AG08395 (cell line): ENCODE data around the gene ERCC6L2.

Experiments used
- DNase-seq: peaks from one replicate; pipeline ENCODE4 v3.0.0; 2012; ENCODE audit warnings: mixed read lengths, low spot score

Gene ERCC6L2

DNA sequence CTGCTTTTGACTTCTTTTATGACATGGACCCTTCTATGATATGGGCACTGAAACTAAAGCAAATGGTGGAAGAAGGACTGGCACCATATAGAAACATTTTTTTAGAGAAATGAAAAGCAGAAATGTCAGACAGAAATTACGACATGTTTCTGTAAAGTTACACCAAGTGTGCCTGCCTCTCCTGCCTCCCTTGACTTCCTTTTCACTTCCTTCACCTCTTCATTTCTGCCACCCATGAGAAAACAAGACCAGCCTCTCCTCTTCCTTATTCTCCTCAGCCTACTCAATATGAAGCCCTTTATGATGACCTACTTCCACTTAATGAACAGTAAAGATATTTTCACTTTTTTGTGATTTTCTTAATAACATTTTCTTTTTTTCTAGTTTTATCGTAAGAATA, 44.5 kb downstream of the ERCC6L2 start:
- no peak for DNase-seq

DNA sequence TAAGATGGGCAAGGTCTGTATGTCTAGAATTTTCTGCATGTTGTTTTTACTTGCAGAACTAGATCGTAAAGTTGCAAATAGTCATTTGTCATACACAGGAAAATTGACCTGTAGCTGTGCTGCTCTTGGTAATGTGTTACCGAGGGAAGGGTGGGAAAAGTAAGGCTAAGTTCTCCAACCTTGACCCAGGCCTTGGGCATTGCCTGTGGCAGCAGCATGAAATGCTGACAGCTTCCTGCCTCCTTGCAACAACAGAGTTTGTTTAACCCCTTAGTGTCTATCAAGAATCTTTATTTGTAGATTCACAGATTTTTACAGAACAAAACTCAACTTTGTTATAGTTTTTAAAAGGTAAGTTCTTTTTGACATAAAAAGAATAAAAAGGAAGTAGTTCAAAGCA, 48.3 kb downstream of the ERCC6L2 start:
- DNase-seq = no peak

DNA sequence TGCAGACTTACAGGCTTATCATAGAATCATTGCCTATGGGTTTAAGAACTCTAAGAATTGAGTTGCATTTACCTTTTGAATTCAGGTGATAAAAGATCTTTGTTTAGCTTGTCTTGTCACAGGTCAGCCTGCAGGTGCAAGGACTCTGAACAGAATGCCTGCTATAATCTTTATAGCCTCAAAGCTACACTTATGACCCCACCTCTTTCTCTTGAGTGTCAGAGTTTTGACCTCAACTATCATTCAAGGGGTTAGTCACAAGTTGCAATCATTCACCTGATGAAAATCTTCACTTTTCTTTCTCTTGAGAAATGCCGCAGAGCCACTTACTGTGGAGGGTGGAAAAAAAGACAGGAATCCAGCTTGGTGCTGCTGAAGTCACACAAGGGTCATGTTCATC, 49.5 kb downstream of the ERCC6L2 start:
- DNase-seq = no peak

DNA sequence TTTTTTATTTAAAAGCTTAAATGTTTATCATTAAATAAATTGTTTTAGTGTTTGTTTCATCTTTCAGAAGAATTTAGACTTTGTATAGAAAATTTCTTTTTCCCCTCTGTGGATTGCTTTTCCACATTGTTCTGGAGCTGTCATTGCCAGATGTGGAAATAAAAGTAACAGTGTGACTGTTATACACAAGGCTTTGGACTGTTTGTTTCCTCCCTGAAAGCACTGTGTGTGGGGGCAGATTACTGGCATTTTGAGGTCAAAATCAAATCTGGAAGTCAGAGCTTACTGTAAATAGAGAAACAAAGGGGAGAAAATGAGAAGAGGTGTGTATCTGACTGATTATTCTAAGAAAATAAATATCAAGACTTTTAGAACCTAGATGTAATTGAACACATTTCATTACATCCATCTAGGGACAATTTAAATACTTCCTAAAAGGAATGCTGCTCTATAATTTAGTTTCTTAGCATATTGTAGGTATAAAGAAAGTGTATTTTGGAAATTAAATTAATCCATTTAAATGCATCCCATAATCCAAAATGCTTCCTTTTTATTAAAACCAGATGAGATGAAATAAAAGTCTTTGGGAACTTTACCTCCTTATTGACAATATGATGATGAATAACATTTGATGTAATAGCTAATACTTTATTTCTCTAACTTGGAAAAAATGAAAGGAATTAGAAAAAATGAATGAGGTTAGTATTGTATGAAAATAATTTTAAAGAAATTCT, 51.9 kb downstream of the ERCC6L2 start:
- no peak for DNase-seq

DNA sequence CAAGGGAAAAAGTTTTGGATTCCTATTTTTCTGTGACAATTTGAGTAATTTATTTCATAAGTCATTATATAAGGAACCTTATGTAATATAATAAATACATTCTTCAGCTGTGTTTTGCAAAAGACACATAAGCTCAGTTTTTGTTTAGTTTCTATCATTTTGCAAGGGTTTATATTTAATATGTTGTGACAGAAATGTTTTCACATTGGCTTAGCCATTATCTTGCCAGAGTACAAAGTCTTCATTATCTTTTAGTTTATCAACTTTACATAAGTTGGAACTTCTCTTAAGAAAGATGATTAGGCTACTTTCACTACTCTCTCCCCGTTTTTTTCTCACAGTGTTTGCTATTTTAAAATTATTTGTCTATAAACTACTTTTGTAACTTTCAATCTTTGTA, 54.8 kb downstream of the ERCC6L2 start:
- no peak for DNase-seq

DNA sequence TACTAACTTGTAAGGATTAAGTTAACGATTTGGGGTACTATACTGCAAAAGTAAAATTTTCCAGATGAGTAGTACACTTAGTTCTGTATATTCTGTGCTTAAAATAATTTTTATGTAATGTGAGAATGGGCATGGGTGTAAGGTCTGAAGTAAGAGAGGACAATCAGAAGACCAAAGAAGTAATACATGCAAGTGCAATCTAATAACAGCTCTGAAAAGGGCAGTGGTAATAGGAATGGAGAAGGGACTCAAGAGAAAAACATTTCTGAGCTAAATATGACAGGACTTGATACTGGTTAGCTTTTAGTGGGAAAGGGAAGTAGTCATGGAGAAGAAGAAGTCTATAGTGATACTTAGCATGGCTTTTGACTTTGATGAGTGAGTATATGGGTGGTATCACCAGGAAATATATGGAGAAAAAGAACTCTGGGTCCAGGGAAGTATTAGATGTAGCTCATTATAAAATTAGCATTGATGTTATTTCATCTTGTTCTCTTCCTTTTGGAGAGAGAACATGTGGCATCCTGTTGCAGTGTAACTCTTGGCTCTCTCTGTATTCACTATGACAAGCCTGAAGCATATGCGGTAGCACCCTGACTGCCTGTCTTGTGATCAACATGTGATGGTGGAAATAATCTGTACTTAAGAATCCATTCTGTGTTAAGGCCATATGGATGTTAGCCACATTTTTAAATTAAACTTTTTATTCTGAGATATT, 60.5 kb downstream of the ERCC6L2 start:
- DNase-seq = no peak

DNA sequence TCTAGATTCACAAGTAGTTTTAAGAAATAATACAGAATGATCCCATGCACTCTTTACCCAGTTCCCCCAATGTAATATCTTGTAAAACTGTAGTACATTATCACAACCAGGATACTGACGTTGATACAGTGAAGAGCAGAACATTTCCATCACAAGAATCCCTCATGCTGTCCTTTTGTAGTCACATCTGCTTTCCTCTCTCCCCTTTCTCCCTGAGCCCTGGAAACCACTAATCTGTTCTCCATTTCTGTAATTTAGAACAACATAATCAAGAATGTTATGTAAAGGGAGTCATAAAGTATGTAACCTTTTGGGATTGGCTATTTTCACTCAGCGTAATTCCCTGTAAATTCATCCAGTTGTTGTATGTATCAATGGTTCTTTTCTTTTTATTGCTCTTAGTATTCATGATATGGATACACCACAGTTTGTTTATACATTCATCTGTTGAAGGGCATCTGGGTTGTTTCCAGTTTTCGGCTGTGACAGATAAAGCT, 61.1 kb downstream of the ERCC6L2 start:
- no peak for DNase-seq

DNA sequence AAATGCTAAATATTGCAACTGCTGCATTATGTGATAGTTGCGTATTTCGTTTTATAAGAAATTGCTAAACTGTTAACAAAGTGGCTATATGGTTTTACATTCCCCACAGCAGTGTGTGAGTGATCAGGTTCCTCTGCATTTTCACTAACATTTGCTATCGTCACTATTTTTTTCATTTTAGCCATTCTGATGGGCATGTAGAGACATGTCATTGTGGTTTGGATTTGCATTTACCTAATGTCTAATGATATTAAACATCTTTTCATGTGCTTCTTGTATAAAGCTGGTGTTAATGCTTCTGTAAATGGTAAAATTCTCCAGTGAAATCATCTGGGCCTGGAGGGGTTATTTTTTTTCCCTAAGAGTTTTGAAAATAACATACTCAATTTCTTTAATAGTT, 61.6 kb downstream of the ERCC6L2 start:
- no peak for DNase-seq

DNA sequence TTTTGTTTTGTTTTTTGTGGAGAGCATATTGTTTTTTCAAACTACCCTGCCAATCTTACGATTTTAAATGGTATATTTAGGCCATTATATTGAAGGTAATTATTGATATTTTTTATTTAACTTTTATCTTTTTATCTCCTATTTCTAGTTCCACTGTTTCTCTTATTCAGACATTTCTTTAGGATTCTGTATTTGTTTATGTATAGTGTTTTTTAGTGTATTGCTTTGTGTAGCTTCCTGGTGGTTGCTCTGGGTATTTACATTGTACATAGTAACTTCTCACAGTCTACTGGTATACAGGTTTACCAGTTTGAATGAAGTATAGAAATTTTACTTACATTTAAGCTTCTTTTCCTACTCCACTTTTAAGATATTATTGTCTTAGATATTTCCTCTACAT, 63.2 kb downstream of the ERCC6L2 start:
- DNase-seq = no peak

DNA sequence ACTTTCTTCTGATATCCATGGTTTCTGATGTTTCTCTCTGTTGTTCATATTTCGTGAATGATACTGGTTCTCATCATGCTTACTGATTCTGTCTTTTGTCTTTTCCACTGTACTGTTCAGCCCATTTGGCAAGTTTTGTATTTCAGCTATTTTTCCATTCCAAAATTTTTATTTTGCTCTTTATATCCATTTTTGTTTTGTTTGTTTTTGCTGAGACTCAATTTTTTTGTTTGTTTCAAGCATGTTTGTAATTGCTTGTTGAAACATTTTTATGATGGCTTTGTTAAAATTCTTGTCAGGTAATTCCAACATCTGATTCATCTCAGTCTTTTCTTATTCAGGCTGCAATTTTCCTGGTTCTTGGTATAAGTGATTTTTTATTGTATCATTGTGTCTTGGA, 64.0 kb downstream of the ERCC6L2 start:
- no peak for DNase-seq

DNA sequence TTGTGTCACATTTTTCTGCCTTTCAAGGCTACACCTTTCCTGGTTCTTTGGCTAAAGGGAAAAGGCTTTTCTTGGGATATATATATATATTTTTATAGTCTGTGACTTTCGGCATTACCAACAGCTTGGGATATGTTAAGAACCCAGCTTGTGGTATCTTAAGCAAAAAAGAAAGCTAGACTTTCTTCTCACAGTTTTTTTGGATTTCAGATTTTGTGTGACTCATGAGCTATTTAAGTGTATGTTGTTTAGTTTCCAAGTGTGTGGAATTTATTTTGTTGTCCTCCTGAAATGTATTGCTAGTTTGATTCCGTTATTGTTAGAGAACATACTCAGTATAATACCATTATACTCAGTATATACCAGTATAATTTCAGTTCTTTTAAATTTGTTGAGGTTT, 64.8 kb downstream of the ERCC6L2 start:
- no peak for DNase-seq

DNA sequence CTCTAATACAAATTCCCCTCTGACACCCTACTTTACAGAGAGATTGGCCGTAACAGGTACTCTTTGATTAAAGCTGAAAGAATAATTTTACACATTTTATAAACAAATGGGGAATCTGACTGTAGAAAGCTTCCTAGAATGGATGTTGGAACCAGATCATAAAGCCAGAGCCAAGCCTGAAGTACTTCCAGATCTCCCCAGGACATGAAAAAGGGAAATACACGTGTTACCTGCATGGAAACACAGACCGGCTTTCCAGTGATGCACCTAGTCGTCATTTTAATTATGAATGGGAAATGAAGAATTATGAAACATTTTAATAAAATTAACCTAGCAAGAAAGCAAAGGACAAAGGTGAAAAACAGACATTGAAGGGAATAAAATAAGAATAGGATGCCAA, 66.5 kb downstream of the ERCC6L2 start:
- DNase-seq = no peak

DNA sequence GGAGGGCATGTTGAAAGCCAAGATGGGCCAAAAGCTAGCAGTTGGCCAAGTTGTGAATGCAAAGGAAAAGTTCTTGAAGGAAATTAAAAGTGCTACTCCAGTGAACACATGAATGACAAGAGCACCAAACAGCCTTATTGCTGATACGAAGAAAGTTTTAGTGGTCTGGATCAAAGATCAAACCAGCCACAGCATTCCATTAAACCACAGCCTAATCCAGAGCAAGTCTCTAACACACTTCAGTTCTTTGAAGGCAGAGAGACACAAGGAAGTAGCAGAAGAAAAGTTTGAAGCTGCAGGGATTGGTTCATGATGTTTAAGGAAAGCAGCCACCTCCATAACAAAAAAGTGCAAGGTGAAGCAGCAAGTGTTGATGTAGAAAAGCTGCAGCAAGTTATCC, 71.6 kb downstream of the ERCC6L2 start:
- no peak for DNase-seq

DNA sequence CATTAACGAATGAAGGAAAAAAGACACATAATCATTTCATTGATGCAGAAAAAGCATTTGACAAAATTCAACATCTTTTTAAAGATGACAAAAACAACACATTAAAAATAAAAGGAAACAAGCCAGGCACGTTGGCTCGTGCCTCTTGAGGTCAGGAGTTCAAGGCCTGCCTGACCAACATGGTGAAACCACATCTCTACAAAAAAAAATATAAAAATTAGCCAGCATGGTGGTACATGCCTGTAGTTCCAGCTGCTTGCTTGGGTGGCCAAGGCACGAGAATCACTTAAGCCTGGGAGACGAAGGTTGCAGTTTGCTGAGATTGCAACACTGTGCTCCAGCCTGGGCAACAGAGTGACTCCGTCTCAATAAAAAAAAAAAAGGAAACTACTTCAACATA, 77.0 kb downstream of the ERCC6L2 start:
- DNase-seq = no peak

DNA sequence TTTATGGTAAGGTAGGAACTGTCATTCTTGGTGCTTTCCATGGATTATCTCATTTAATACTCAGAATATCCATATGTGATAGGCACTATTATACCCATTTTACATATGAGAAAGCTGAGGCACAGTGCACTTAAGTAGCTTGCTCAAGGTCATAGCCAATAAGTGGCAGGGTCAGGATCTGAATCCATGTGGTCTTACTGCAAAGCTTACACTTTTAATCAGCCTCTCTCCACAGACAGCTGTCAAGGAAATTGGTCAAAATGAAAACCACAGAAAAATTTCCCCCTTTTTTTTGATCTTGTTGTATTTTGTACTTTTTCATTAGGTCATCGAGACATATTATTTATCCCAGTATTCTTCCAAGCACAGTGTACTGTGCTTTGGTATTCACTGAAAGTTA, 78.5 kb downstream of the ERCC6L2 start:
- DNase-seq = no peak

DNA sequence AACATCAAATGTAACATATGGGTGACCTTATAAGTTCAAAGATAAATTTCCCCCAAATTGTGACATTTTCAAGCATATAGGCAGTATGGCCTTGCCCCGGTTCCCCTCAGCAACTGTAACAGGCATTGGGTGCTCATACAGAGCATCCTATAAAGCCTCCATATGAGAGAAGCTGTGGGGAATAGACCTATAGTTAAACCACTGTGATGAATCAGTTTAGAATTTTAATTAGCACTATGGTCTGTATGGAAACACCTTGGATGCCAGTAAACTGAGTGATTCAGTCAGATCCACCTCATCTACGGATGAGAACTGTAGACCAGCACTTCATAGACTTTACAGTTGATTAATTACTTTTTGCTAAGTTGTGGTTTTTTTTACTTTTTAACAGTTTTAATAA, 79.4 kb downstream of the ERCC6L2 start:
- no peak for DNase-seq

DNA sequence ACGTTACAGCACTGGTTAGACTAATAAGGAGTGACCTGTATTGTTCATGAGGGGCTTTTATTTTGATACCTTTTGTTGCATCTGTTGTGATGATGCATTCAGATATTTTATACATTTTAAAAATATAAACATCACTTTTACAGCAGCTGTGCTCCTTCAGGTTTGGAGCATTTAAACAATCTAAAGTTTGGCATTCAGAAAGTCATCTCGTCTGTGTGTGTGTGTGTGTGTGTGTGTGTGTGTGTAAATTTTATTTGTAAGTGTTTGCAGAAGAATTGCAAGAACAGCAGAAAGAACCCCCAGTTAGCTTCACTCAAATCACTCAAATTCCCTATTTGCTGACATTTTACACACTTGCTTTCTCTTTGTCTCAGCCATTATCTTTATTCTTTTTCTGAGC, 87.4 kb downstream of the ERCC6L2 start:
- no peak for DNase-seq

DNA sequence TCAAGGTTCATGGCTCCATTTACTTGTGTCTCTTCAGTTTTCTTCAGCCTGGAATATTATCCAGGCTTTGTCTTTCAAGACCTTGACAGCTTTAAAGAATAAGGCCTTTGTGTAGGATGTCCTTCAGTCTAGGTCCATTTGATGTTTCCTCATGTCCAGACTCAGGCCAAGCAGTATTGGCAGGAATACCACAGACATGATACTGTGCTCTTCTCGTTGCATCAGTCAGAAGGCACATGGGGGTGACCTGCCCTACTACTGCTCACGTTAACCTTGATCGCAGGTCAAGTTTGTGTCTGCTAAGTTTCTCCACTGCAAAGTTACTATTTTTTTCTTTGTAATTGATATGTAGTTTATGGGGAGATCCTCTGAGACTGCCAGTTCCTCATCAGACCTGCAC, 88.2 kb downstream of the ERCC6L2 start:
- no peak for DNase-seq

DNA sequence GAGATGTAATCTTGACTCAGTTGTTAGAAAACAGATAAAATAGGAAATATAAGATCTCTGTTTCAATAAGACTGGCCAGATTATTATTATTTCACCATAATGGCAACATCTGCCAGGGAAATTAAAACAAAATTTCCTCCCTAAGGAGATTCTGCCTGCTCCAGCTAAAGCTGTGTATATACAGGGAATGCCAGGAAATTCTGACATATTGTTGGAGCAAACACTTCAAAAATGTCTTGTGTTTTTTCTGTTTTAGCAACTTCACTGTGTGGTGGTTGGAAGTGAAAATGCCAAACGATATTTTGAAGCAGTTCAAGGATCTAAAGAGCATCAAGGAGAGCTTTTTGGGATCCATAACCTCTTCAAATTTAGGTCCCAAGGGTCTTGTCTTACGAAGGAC, 90.8 kb downstream of the ERCC6L2 start:
- DNase-seq = no peak

DNA sequence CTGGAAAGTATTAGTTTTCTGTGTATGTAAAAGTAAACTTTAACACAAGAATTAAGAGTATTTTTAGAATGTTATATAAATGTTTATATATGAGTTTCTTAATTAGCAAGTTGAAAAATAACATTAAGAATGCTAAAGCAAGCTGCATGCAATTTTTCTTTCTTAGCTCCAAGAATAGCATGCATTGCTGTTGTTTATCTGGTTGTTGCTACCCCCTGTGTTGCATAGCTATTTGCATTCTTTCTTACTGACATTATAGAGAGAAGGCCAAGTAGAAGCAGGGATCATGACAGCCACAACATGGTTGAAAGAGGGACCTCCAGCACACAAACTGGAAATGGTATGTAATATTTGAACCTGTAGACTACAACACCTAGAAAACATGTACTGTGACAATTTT, 94.8 kb downstream of the ERCC6L2 start:
- no peak for DNase-seq

DNA sequence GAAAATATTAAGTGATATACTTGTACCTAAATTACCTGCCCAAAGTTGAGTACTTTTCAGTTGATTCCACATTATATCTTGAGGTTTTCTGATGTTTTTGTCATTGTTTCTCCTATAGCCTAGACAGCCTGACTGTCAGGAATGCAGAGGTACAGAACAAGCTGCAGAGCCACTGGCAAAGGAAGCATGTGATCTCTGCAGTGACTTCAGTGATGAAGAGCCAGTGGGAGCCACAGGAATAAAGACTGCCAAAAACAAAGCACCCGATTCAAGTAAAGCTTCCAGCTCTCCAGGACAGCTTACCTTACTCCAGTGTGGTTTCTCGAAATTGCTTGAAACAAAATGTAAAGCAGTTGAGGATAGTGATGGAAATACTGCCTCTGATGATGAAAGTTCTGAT, 96.3 kb downstream of the ERCC6L2 start:
- DNase-seq = no peak

DNA sequence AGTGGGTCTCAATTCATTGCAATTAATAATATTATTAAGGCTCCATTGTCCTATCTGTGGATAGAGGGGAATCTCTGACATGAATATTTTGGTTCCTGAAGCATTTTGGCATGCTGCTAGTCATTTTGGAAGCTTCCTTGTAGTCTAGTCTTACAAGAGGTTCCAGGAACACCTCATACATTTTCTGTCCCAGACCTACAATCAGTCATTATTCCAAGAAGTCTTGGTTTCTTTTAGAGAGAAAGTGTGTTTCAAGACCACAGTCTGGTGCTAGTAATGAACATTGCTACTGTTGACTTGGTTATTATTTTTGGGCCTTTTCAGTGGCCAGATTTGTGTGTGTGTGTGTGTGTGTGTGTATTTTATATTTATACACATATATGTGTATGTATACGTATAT, 98.9 kb downstream of the ERCC6L2 start:
- no peak for DNase-seq

DNA sequence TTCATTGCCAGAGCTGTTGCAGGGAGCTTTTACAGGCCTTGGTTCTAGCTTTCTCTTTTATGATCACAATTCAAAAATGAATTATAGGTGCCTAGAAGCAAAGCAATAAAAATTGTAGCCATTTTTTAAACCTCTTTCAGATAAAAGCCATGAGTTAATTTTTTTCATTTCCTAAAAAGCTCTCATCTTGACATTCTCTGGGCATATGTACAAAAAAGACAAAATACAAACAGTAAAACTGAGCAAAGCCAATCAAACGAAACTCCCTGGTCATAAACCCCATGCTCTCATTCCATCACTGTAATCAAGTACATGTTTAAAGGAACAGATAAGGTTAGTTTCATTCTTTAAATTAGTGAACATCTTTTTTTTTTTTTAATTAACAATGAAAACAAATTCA, 101.9 kb downstream of the ERCC6L2 start:
- DNase-seq = no peak

DNA sequence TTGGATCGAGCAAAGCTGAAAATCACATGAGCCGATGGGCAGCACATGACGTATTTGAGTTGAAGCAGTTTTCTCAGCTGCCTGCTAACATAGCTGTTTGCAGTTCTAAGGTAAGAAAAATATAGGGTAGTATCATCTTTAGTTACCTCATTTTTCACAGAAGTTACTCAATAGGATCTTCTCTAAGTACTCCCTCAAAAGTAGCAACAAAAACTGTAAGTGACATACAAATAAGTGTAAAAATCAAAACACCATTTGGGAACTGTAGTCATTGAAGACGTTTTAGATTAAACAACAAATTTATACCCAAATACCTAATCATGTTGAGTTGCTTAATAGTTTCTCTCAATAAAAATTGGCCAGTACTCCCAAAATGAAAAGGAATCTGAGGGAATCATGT, 102.6 kb downstream of the ERCC6L2 start:
- DNase-seq = no peak
